HepG2 (cell line): Measurements from ENCODE around the gene KIAA1217.

Experiments
- KAT7 ChIP-seq: IDR thresholded peaks from 2 replicates; pipeline ENCODE4 v1.6.1; 2018; ENCODE audit warnings: borderline replicate concordance, missing compliant biosample characterization
- KLF16 ChIP-seq, 2 experiments: sonication (generic) in 1 of 2; formaldehyde crosslinking in 1 of 2; IDR thresholded peaks; 2 replicates each; pipeline versions ENCODE4 v1.6.1 to v1.8.0; 2016 to 2023; ENCODE audit warnings: missing genetic modification reagents in 2 of 2, missing compliant biosample characterization in 1 of 2
- MAFG ChIP-seq: sonication (generic); formaldehyde crosslinking; IDR thresholded peaks from 2 replicates; pipeline ENCODE4 v1.5.1; 2020; ENCODE audit warnings: mild to moderate bottlenecking, missing genetic modification reagents
- NFIC ChIP-seq: IDR thresholded peaks from 2 replicates; pipeline ENCODE4 v1.6.1; 2012; ENCODE audit warnings: mild to moderate bottlenecking, low read length, inconsistent platforms
- PHB2 ChIP-seq: fragments of 450-650 bp; IDR thresholded peaks from 2 replicates; pipeline ENCODE4 v1.6.1; 2018; ENCODE audit not compliant: partially characterized antibody
- ZIK1 ChIP-seq: sonication (generic); formaldehyde crosslinking; IDR thresholded peaks from 2 replicates; pipeline ENCODE4 v1.5.0; 2020; ENCODE audit warnings: mild to moderate bottlenecking, low read depth, missing genetic modification reagents, borderline replicate concordance
- TF ChIP-seq, protein P1 (sequence below): sonication (generic); formaldehyde crosslinking; IDR thresholded peaks from 2 replicates; pipeline ENCODE4 v1.8.0; 2023; ENCODE audit warnings: mild to moderate bottlenecking, missing genetic modification reagents

DNA sequence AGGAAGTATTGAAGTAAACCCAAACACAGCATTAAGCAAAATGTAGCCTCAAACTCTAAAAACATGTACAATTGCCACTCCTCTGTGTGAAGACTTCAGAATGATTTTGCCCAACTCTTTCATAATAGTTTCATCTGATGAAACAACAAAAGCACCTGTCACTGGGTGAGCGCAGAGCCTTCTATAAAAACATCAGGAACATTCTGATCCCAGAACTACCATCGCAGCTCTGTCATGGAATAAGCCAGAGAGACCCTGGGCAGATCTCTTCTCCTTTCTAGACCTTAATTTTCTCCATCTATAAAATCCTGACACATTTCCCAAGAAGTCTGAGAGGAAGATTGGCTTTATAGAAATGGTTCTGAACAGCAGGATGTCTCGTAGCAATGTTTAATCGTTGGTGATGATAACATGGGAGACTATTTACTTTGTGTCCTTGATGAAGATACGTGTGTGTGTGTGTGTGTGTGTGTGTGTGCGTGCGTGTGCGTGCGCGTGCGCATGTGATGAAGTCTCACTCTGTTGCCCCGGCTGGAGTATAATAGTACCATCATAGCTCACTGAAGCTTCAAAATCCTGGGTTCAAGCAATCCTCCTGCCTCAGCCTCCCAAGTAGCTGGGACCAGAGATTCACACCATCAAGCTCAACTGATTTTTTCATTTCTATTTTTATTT is 198.0 kb downstream of the KIAA1217 start:
- TF ChIP-seq NFIC, result no peak
- TF ChIP-seq MAFG (CRISPR knock-in tag), result no peak
- TF ChIP-seq PHB2, result no peak
- TF ChIP-seq, protein P1, sequence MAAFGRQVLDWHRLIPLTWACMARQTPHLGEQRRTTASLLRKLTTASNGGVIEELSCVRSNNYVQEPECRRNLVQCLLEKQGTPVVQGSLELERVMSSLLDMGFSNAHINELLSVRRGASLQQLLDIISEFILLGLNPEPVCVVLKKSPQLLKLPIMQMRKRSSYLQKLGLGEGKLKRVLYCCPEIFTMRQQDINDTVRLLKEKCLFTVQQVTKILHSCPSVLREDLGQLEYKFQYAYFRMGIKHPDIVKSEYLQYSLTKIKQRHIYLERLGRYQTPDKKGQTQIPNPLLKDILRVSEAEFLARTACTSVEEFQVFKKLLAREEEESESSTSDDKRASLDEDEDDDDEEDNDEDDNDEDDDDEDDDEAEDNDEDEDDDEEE, result no peak
- no peak for TF ChIP-seq KLF16 (CRISPR knock-in tag; IDR thresholded peaks at IDR 0.05)
- TF ChIP-seq ZIK1 (CRISPR knock-in tag), result no peak
- no peak for TF ChIP-seq KAT7 (CRISPR knock-in tag)
